GM19239 (cell line): ENCODE results near the gene PASD1.

ENCODE experiments used
- DNase-seq: peaks from one replicate; pipeline ENCODE4 v3.0.0; 2011; ENCODE audit warnings: low spot score; ENCODE audit not compliant: insufficient read length
- FAIRE-seq: peaks from 2 replicates; lab custom pipeline; 2011; peaks lifted over from hg19 to GRCh38; lab: Jason Lieb, UNC

Gene PASD1

DNA sequence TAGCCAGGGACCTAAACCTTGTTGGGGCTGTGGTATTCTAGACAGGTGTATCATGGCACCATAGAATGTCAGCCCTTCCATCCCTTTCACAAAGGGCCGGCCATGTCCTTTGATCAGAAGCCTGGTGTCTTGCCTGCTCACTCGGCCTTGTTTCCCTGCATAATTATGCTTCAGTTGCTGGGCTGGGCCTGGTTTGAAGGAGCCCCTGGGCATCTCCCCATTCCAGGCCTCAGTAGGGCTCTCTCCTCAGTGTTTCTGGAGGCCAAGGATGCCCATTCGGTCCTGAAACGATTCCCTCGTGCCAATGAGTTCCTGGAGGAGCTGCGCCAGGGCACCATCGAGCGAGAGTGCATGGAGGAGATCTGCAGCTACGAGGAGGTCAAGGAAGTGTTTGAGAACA, 136.3 kb downstream of the PASD1 start:
- no peak for FAIRE-seq
- no peak for DNase-seq

DNA sequence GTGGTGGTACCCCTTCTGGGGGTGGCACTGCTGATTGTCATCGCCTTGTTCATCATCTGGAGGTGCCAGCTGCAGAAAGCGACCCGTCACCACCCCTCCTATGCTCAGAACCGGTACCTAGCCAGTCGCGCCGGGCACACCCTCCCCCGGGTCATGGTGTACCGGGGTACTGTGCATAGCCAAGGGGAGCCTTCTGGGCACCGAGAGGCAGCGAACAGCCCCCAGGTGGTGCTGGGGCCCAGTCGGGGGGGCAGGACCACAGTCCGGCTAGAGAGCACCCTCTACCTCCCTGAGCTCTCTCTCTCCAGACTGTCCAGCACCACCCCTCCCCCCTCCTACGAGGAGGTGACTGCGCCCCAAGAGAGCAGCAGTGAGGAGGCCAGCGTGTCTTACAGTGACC, 137.1 kb downstream of the PASD1 start:
- DNase-seq (no peak), FAIRE-seq (no peak)

GRCh38 chrX:151701071-151701470, 137.6 kb downstream of the PASD1 start:
- FAIRE-seq (no peak), DNase-seq (no peak)

GRCh38 chrX:151701531-151701930, 138.1 kb downstream of the PASD1 start:
- no peak for DNase-seq
- FAIRE-seq, result no peak

- FAIRE-seq, result no peak
- no peak for DNase-seq
These were observed 138.7 kb downstream of the PASD1 start for GRCh38 chrX:151702026-151702714.

DNA sequence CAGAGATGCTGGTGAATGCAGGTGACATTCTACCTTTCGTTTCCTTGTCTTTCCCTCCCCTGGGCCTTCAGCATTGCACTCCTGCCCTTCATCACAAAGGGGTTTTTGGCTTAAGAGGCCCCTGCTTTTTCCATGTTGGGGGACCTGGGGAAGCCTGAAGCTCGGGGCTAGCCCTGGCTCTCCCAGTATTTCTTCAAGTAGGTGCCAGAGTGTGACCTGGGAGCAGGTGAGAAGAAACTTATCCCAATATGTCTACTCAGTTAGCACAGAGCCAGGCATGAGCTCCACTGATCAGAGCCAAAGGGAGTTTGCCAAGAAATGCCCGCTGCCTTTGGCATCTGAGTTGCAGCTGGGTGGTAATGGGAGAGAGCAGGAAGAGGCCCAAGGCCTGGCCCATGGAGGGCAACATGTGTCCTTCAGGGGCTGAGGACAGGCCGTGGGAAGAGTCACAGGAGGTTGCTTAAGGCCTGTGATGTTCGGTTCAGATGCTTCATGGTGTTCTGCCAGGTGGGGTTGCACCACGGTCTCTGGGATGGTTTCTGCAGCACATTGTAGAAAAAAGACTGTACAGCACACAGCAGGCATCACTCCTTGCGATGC, 139.4 kb downstream of the PASD1 start:
- FAIRE-seq, result no peak

DNA sequence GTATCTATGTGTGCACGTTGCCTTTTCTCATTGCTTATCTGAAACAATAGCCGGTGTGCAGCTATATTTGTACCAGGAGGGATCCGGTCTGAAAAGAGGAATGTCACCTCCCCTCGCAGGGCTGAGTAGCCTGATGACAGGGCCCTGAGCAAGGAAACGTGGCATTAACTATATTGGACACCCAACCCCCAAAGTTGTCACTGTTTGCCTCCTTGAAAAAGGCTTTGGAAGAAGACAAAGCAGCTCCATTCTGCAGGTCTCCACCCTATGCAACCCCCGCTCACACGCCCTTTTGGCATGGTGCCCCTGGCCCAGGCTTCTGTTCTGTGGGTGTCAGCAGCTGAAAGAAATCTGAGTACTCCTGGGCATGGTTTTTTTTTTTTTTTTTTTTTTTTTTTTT, 140.0 kb downstream of the PASD1 start:
- FAIRE-seq, result no peak
- no peak for DNase-seq

More for the DNA sequence above, 139.4 kb downstream of the PASD1 start:
- DNase-seq, result no peak

DNA sequence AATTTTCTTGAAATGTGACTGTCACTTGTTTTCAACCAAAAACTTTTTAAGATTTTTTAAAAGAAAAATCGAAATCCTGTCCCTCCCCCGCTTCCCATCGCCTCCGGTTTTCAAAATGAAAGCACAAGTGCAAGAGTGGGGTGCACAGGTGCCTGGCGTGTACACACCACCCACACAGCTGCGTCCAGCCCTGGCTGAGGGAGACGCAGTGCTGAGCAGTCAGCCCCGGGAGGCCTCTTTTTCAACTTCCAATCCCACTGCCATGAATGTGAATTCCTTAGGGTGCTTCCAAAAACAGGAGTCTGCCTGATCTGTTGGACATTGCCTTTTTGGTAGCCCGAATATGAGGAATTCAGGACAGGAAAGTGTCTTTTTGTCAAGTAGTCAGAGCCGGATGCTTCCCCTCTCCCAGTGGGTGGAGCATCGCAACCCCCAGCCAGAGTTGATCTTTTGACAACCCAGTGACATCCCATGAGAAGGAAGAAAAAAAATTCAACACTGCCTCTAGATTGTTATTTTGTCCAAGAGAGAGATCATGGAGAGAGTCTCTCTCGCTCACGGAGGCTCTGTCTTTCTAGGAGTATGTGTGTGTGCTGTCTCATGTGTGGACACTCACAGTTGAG, 140.7 kb downstream of the PASD1 start:
- FAIRE-seq, result no peak
- no peak for DNase-seq

GRCh38 chrX:151708821-151709220, 145.3 kb downstream of the PASD1 start:
- FAIRE-seq (no peak), DNase-seq (no peak)

- DNase-seq (no peak), FAIRE-seq (no peak)
These were observed 147.0 kb downstream of the PASD1 start for GRCh38 chrX:151710457-151710856.

GRCh38 chrX:151711154-151711553, 147.7 kb downstream of the PASD1 start:
- no peak for FAIRE-seq

GRCh38 chrX:151711787-151712186, 148.3 kb downstream of the PASD1 start:
- DNase-seq (no peak), FAIRE-seq (no peak)

More at GRCh38 chrX:151711154-151711553, 147.7 kb downstream of the PASD1 start:
- no peak for DNase-seq

GRCh38 chrX:151712253-151712652, 148.8 kb downstream of the PASD1 start:
- FAIRE-seq (no peak), DNase-seq (no peak)

GRCh38 chrX:151713849-151714248, 150.4 kb downstream of the PASD1 start:
- FAIRE-seq (no peak), DNase-seq (no peak)

GRCh38 chrX:151714362-151714761, 150.9 kb downstream of the PASD1 start:
- no peak for FAIRE-seq

DNA sequence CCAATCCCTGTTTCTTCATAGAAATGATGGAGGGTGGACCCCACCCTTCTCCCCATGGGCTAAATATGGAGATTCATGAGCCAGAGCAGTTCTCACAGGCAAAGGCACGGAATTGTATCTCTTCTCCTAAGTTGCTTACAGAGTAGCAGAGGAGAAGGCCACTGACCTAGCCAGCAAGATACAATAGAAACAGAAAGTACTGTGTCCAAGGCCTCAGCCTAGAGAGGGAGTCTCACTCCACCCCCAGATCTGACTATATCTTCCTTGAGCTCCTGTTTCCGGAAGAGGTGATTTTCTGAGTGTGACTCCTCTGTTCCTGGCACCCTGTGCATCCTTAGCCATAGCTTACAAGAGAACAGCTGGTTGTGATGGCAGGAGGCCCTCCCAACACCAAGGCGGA, 152.3 kb downstream of the PASD1 start, which contains the start of gene FATE1:
Gene FATE1, plus strand, starts transcription at position 284 of the 400 bp plus-strand sequence. Its CDS starts 85 bp downstream, at position 369.
- FAIRE-seq, result no peak
- no peak for DNase-seq

More at GRCh38 chrX:151714362-151714761, 150.9 kb downstream of the PASD1 start:
- no peak for DNase-seq

DNA sequence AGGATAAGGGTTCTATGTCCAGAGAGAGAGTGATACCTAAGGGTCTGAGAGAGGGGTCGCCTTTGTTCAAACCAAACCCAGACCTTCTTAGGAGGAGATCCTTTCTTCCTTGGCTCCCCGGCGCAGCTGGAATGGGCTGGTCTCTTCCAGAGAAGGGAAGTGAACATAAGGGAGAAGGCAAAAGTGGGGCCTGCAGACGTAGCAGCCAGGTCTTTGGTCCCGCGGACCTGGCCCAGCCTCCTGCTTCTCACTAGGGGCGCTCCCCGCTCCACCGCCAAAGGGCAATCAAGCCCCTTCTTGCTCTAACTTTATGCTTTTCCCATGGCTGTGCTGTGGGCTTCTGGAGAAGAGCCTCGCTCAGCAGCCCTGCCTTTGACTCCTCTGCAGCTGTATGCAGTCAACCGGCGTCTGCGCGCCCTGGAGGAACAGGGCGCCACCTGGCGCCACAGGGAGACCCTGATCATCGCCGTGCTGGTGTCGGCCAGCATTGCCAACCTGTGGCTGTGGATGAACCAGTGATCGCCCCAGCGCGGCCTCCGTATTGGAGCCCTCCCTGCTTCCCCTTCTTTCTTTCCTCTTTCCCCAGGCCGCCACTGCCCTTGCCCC, 158.9 kb downstream of the PASD1 start:
- DNase-seq, result no peak
- no peak for FAIRE-seq

- FAIRE-seq (no peak), DNase-seq (no peak)
These were observed 159.8 kb downstream of the PASD1 start for GRCh38 chrX:151723156-151723760.

- FAIRE-seq (no peak), DNase-seq (no peak)
These were observed 161.3 kb downstream of the PASD1 start for GRCh38 chrX:151724563-151725337.

DNA sequence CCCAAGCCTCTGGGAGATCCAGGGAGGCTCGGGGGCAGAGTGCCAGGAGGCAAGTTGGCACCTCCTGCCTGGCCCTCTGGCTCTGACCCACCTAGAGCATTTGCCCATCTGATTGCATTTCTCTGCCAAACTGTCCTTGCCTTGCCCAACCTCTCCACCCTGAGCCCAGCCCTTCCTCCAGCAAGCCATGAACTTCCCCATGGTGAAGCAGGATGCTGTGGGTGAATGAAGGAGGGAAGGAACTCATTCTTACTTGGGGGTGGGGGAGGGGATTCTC, 161.8 kb downstream of the PASD1 start:
- no peak for FAIRE-seq
- DNase-seq, result no peak
